Measurements from ENCODE around the gene GSTT2. TPM values are rescaled to one million over a fixed set of nuclear protein-coding genes. Genes with fewer than 3 reads are reported as not detected.

GSTT2 gene
- total RNA-seq, 2 donors from 2014 or later = 1.2 to 3.9 TPM

DNA sequence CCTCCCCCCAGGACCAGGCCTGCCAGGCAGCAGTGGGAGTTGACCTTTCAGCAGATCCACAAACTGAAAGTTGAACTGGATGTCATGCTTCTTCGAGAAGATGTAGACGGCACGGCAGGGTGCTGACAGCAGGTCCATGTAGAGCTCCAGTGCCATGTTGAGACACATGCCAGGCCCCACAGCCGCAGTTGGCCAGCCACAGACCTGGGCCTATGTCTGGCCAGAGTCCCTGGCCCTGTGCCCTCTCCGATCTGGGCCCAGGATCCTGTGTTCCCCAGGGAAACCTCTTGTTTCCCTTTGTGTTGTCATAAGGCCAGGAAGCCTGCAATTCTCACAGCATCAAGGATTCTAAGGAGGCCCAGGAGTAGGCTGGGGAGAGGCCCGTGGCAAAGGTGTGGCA, 25.3 kb downstream of the GSTT2 start, which contains the start of gene GSTT4:
TSS of gene GSTT4 (minus strand) at position 253 of the 400 bp plus-strand sequence. CDS start at position 156, 97 bp downstream.
- no peak for DNase-seq (ENCODE audit: low spot score)

GRCh38 chr22:24006207-24006913, 26.4 kb downstream of the GSTT2 start:
- intact Hi-C loops (cut with DNase I) = loop anchor here in 1 of 2 donors (10.0 kb wide), 1 partner anchor 158 kb away; no protein-coding TSS in a partner anchor

More for the DNA sequence above, 25.3 kb downstream of the GSTT2 start, which contains the start of gene GSTT4:
- intact Hi-C loops (cut with DNase I) = loop anchor here in 1 of 2 donors (10.0 kb wide), 1 partner anchor 160 kb away; no protein-coding TSS in a partner anchor

DNA sequence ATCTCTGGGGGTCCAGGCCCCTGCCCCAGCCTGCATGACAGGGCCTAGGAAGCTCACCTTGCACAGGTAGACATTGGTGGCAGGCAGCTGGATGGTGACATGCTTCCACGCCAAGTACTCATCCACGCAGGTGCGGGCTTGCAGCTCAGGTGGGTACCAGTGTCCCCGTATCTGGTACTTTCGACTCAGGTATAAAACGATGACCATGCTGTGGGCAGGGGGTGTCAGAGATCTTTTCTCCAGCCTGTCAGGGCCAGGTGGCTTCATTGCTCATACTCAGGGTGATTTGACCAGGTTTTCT, 26.9 kb downstream of the GSTT2 start:
- intact Hi-C loops (cut with DNase I) = loop anchor here in 1 of 2 donors (10.0 kb wide), 1 partner anchor 158 kb away; no protein-coding TSS in a partner anchor
- DNase-seq (ENCODE audit: low spot score) = no peak

More at GRCh38 chr22:24006207-24006913, 26.4 kb downstream of the GSTT2 start:
- DNase-seq (ENCODE audit: low spot score) = no peak

DNA sequence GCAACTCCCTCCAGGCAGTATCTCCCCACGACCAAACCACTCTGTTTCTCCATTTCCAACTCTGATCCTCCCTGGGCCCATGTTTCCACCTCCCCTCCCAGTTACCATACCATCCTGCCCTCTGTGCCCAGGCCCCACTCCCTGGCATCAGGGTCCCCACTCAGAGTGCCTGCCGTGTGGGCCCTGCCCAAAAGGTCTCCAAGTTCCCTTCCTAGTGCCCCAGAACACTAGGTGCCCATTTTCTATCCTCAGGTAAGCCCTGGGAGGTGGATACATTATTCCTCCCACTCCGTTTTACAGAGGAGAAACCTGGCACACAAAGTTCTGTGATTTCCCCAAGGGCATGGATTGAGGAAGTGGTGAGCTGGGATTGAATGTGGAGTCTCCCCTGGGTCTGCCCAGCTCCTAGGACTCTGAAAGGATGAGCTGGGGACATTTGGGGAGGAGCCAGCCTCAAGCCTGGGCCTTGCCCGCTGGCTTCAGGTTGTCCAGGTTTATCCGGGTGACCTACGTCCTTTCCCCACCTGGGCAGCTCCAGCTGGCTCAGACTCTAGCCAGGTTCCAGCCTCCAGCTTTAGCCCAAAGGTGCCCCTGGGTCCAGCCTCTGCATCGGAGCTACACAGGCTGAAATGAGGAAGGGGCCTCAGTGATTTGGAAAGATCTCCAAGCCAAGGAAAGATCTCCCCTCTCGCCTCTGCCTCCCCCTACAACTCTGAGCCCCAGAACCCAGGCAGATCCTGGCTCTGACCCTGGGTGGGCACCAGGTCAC, 27.5 kb downstream of the GSTT2 start:
- intact Hi-C loops (cut with DNase I) = loop anchor here in 1 of 2 donors (10.0 kb wide), 1 partner anchor 157 kb away; no protein-coding TSS in a partner anchor
- DNase-seq (ENCODE audit: low spot score) = no peak

GRCh38 chr22:24008022-24008283, 28.0 kb downstream of the GSTT2 start:
- no peak for DNase-seq (ENCODE audit: low spot score)

DNA sequence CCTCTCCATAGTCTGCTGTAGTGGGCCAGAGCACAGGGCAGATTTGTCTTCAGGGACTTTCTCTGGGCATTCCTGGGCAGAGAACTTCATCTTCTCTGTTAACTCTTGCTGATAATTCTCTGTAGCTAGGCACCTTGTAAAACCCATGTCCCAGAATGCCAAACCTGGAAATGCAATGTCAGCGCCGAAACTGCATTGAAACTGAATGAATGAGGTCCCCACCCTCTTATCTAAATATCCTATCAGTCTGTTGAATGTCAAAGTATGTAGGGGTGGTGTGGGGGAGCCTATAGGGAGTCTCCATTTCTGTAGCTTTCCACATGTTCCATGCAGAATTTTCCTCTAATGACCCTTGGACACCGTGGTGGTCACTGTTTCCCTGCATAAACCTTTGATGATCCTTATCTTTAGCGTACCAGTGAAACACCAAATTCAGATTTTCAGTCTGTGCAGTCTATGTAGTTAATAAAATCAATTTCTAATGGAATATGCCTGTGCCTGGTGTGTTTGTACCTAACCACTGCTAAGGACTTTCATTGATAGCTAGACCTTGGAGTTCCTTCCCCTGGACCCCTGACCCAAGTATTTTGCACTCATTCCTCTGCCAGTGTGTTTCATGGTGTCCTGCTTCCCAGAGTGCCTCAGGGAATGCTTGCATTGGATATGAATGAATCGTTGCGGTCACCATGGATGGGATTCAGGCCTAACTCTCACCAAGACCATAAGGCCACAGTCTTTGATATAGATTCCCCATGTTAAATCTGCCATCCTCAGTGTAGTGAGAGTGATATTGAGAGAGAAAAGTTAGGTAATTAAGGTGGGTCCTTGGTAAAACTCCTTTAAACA, 28.7 kb downstream of the GSTT2 start:
- no peak for DNase-seq (ENCODE audit: low spot score)
- intact Hi-C loops (cut with DNase I) = loop anchor here in 1 of 2 donors (10.0 kb wide), 1 partner anchor 156 kb away; no protein-coding TSS in a partner anchor

More at GRCh38 chr22:24008022-24008283, 28.0 kb downstream of the GSTT2 start:
- intact Hi-C loops (cut with DNase I) = loop anchor here in 1 of 2 donors (10.0 kb wide), 1 partner anchor 157 kb away; no protein-coding TSS in a partner anchor

DNA sequence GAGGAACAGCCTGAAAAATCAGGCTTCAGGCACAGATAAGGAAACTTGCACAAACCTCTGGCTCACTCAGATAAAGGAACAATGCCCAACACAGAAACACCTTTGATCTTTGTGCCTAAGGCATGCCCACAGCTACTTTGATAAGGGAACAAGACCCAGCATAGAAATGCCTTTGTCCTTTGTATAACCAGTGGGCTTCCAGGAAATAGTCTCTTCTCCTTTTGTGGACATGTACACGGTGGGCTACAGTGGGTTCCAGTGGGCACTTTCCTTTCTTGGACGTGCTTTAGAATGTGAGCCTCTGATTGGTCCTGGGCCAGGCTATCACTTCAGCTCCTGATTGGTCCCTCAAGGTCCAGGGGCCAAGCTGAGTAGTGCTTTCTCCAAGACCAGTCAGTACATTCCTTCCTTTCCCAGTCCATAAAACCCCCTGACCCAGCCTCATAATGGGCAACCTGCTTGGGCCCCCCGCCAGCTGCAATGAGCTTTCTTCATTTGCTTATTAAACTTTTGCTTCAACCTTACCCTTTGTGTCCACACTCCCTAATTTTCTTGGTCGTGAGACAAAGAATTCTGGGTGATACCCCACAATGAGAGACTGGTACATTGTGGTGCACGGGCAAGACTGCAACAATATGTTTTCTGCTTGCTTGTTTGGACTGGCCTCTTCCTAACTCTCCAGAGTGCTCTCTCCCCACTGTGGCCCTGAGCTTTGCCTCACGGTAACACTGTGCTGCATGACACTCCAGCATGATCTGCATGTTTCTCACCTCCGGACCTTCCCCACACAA, 29.5 kb downstream of the GSTT2 start:
- intact Hi-C loops (cut with DNase I) = loop anchor here in 1 of 2 donors (10.0 kb wide), 2 partner anchors 135 to 155 kb away; no protein-coding TSS in a partner anchor
- DNase-seq (ENCODE audit: low spot score) = no peak

- intact Hi-C loops (cut with DNase I) = loop anchor here in 1 of 2 donors (10.0 kb wide), 1 partner anchor 135 kb away; no protein-coding TSS in a partner anchor
These were observed 30.1 kb downstream of the GSTT2 start for GRCh38 chr22:24010018-24010391.

GRCh38 chr22:24011735-24012068, 31.8 kb downstream of the GSTT2 start:
- intact Hi-C loops (cut with DNase I) = loop anchor here in 1 of 2 donors (10.0 kb wide), 1 partner anchor 133 kb away; no protein-coding TSS in a partner anchor
- no peak for DNase-seq (ENCODE audit: low spot score)

More at GRCh38 chr22:24010018-24010391, 30.1 kb downstream of the GSTT2 start:
- no peak for DNase-seq (ENCODE audit: low spot score)

DNA sequence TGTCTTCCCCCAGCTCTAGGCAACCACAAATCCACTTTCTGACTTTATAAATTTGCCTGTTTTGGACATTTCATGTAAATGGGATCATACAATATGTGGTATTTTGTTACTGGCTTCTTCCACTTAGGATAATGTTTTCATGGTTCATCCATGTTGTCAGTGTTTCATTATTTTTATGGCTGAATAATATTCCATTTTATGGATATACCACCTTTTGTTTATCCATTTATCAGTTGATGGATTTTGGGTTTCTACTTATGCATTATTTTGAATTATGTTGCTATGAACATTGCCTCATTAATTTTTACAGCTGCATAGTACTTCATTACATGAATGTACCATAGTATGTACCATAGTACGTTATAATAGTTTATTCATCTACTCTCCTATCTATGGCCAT, 36.2 kb downstream of the GSTT2 start:
- DNase-seq (ENCODE audit: low spot score) = no peak
- intact Hi-C loops (cut with DNase I) = loop anchor here in 1 of 2 donors (10.0 kb wide), 1 partner anchor 129 kb away; no protein-coding TSS in a partner anchor

DNA sequence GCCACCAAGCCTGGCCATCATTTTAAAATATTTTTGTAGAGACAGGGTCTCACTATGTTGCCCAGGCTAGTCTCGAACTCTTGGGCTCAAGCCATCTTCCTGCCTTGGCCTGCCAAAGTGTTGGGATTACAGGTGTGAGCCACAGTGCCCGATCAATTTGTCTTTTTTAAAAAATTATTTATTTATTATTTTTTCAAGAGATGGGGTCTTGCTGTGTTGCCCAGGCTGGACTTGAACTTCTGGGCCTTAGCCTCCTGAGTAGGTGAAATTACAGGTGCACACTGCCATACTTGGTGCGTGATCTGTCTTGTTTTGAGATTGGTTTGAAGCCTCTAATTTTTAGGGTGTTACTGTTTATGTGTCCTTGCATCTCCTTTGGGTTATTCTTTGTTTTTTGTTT, 41.4 kb downstream of the GSTT2 start:
- intact Hi-C loops (cut with DNase I) = no loop called here
- no peak for DNase-seq (ENCODE audit: low spot score)

GRCh38 chr22:24023204-24023789, 43.4 kb downstream of the GSTT2 start:
- intact Hi-C loops (cut with DNase I) = no loop called here
- DNase-seq (ENCODE audit: low spot score) = no peak

DNA sequence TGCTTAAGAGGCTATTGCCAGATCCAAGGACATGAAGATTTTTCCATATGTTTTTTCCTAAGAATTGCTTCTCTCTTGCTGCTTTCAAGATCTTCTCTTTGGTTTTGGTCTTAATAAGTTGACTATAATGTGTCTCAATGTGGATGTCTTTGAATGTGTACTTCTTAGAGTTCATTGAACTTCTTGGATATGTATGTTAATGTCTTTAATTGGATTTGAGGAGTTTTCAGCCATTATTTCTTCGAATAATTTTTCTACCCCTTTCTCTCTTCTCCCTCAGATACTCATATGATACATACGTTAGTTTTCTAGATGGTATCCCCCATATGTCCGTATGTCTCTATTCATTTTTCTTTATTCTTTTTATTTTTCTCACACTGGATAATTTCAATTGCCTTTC, 44.4 kb downstream of the GSTT2 start:
- DNase-seq (ENCODE audit: low spot score) = no peak
- intact Hi-C loops (cut with DNase I) = no loop called here

DNA sequence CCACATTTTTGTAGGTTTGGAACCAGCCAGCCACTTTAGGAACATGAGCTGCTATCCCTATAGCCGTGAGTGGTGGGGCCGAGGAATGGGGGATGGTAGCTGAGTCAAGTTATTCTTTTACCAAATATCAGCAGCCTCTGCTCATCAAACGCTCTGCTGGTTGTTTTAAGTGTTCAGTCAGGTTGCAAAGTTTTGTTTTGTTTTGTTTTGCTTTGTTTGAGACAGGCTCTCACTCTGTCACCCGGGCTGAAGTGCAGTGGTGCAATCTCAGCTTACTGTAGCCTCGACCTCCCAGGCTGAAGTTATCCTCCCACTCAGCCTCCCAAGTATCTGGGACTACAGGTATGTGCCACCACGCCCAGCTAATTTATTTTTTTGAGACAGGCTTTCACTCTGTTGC, 45.5 kb downstream of the GSTT2 start:
- DNase-seq (ENCODE audit: low spot score) = no peak
- intact Hi-C loops (cut with DNase I) = no loop called here

- intact Hi-C loops (cut with DNase I) = no loop called here
- DNase-seq (ENCODE audit: low spot score) = no peak
These were observed 46.1 kb downstream of the GSTT2 start for GRCh38 chr22:24026056-24026455.

DNA sequence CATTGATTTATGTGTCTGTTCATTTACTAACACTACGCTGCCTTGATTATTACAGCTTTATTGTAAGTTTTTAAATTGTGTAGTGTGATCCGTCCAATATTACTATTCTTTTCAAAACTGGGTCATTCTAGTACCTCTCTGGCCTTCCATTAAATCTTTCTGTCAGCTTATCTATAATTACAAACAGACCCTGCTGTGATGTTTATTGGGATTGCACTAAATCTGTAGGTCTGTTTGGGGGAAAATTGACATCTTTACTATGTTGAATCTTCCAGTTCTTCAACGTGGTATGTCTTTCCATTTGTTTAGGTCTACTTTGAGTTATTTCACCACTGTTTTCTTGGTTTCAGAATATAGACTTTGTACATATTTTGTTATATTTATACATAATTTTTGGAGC, 46.8 kb downstream of the GSTT2 start:
- DNase-seq (ENCODE audit: low spot score) = no peak
- intact Hi-C loops (cut with DNase I) = no loop called here

DNA sequence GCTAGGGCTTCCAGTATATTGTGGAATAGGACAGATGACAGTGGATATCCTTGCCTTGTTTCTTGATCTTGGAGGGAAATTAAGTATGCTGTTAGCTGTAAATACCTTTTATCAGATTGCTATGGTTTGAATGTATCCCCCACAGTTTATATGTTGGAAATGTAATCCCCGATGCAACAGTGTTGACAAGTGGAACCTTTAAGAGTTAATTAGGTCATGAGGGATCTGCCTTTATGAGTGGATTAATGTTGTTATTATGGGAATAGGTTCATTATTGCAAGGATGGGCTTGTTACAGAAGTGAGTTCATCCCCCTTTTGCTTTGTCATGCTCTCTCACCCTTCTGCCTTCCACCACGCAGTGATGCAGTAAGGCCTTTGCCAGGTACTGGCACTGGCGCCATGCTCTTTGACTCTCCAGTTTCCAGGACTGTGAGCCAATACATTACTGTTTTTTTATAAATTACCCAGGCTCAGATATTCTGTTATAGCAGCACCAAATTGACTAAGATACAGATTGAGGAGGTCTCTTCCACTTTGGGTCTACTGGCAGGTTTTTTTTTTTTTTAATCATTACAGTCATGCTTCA, 47.5 kb downstream of the GSTT2 start:
- intact Hi-C loops (cut with DNase I) = no loop called here
- no peak for DNase-seq (ENCODE audit: low spot score)

- intact Hi-C loops (cut with DNase I) = no loop called here
- no peak for DNase-seq (ENCODE audit: low spot score)
These were observed 48.1 kb downstream of the GSTT2 start for GRCh38 chr22:24027991-24028390.
